GM18502 (cell line): ENCODE measurements around the gene ZNF445.
"Not testable (repeated sequence)": the region's sequence is repeated elsewhere in the genome, so short reads cannot be mapped to it uniquely, and the experiment has no call there.

Source experiments
- ATAC-seq: cut with Tn5 transposase; IDR thresholded peaks from one replicate; pipeline ENCODE4 v1.9.1; 2021; ENCODE audit warnings: mild to moderate bottlenecking; ENCODE audit not compliant: unreplicated experiment, poor library complexity

Gene ZNF445

GRCh38 chr3:44477312-44478030 is at the start of gene ZNF445:
TSS of gene ZNF445 (minus strand) at chr3:44477670. CDS start at chr3:44455549, 22,121 bp downstream.
- peak; percentile 89 for ATAC-seq

GRCh38 chr3:44525060-44525459 is 47.6 kb upstream of the ZNF445 start:
- ATAC-seq, result no peak

- ATAC-seq, result no peak
Observed at GRCh38 chr3:44522494-44522933, 45.0 kb upstream of the ZNF445 start.

- ATAC-seq, result no peak
Observed at GRCh38 chr3:44521721-44522120, 44.3 kb upstream of the ZNF445 start.

- ATAC-seq, result no peak
Observed at GRCh38 chr3:44518782-44519156, 41.3 kb upstream of the ZNF445 start.

GRCh38 chr3:44516230-44516629 is 38.8 kb upstream of the ZNF445 start:
- ATAC-seq, result no peak

- ATAC-seq, result no peak
Observed at GRCh38 chr3:44513513-44513912, 36.0 kb upstream of the ZNF445 start.

GRCh38 chr3:44511238-44511566 is 33.7 kb upstream of the ZNF445 start:
- no peak for ATAC-seq

GRCh38 chr3:44510000-44510368 is 32.5 kb upstream of the ZNF445 start:
- peak; percentile 51 for ATAC-seq

GRCh38 chr3:44509393-44509921 is 32.0 kb upstream of the ZNF445 start:
- ATAC-seq, result peak; percentile 4

GRCh38 chr3:44506961-44507360 is 29.5 kb upstream of the ZNF445 start:
- no peak for ATAC-seq

- no peak for ATAC-seq
Observed at GRCh38 chr3:44506556-44506955, 29.1 kb upstream of the ZNF445 start.

- no peak for ATAC-seq
Observed at GRCh38 chr3:44504566-44504965, 27.1 kb upstream of the ZNF445 start.

GRCh38 chr3:44503178-44503577 is 25.7 kb upstream of the ZNF445 start:
- ATAC-seq, result not testable (repeated sequence)

GRCh38 chr3:44501971-44502370 is 24.5 kb upstream of the ZNF445 start:
- ATAC-seq, result no peak

GRCh38 chr3:44499899-44500168 is 22.4 kb upstream of the ZNF445 start:
- not testable (repeated sequence) for ATAC-seq

- no peak for ATAC-seq
Observed at GRCh38 chr3:44499149-44499898, 21.9 kb upstream of the ZNF445 start.

- ATAC-seq, result no peak
Observed at GRCh38 chr3:44495636-44496415, 18.4 kb upstream of the ZNF445 start.

- no peak for ATAC-seq
Observed at GRCh38 chr3:44492496-44492895, 15.0 kb upstream of the ZNF445 start.

GRCh38 chr3:44482721-44483120 is 5.3 kb upstream of the ZNF445 start:
- no peak for ATAC-seq

- ATAC-seq, result no peak
Observed at GRCh38 chr3:44478606-44479094, 1.2 kb upstream of the ZNF445 start.
